Stomach (tissue), 4 donors: ENCODE data around the gene PPP4R4.

Source experiments
- POLR2A ChIP-seq, 4 donors: fragments of 450-650 bp; IDR thresholded peaks; one replicate each; pipeline ENCODE4 v1.6.1; 2016; ENCODE audit warnings: antibody characterized with exemption in 4 of 4, control low read depth in 2 of 4, mild to moderate bottlenecking in 1 of 4, moderate library complexity in 1 of 4
- TF ChIP-seq, protein P1 (sequence below), 7 experiments: fragments of 450-650 bp in 4 of 7; fragments of 200-600 bp in 3 of 7; sonication (generic) in 3 of 7; IDR thresholded peaks; one replicate each; pipeline ENCODE4 v1.5.1; 2016 to 2019; ENCODE audit warnings: antibody characterized with exemption in 7 of 7, control low read depth in 2 of 7, mild to moderate bottlenecking in 1 of 7

DNA sequence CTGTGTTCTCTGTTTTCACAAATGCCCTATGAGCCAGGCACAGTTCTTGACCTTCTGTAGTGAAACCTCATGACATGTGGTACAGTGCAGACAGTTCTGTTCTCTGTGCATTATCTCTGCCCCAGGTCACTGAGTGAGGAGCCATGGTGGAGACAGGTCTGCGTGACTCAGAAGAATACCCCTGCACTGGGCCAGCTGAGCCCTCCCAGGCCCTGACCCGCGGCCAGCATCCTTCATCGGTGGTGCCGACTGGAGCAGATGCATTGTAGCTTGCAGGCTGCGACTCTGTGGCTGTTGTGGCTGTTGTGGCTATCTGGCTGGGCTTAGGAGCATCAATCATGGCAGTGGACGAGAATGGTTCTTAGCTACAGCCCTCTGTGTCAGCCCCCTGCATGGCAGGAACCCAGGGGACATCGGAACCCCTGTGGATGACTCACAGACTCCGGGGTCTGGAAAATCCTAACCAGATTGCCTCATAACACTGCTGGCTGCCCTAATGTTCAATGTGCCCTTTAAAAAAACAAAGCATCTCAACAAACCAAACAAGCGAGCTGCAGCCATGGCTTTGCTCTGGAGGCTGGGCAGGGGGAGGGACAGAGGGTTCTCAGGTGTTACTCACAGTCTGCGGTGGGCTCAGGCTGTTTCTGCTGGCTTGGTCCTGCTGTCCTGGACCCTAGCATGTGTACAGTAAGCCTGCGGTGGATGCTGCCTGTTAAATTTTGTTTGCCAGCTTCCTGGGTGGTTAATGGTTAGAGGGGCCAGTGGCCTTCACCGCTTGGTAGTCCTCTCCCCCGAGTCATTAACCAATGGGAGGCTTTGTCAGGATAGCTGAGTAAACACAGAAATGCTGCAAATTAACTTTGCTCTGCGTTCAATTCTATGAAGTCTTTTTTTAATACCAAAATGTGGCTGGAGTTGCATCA is 148.8 kb downstream of the PPP4R4 start, which contains the start of gene SERPINA6:
- TF ChIP-seq, protein P1, sequence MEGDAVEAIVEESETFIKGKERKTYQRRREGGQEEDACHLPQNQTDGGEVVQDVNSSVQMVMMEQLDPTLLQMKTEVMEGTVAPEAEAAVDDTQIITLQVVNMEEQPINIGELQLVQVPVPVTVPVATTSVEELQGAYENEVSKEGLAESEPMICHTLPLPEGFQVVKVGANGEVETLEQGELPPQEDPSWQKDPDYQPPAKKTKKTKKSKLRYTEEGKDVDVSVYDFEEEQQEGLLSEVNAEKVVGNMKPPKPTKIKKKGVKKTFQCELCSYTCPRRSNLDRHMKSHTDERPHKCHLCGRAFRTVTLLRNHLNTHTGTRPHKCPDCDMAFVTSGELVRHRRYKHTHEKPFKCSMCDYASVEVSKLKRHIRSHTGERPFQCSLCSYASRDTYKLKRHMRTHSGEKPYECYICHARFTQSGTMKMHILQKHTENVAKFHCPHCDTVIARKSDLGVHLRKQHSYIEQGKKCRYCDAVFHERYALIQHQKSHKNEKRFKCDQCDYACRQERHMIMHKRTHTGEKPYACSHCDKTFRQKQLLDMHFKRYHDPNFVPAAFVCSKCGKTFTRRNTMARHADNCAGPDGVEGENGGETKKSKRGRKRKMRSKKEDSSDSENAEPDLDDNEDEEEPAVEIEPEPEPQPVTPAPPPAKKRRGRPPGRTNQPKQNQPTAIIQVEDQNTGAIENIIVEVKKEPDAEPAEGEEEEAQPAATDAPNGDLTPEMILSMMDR (IDR thresholded peaks at IDR 0.05) = no peak
- TF ChIP-seq POLR2A (IDR thresholded peaks at IDR 0.05) = no peak
